ENCODE results near the gene TADA3.
A peak's percentile ranks its signal among the peaks of the same experiment; 100 is the strongest.

The TADA3 gene

GRCh38 chr3:9812870-9813483 is 20.7 kb upstream of the TADA3 start:
- intact Hi-C loops (cut with DNase I) = no loop called here
- DNase-seq = no peak

GRCh38 chr3:9810846-9811245 is 18.6 kb upstream of the TADA3 start:
- DNase-seq = no peak
- intact Hi-C loops (cut with DNase I) = no loop called here

DNA sequence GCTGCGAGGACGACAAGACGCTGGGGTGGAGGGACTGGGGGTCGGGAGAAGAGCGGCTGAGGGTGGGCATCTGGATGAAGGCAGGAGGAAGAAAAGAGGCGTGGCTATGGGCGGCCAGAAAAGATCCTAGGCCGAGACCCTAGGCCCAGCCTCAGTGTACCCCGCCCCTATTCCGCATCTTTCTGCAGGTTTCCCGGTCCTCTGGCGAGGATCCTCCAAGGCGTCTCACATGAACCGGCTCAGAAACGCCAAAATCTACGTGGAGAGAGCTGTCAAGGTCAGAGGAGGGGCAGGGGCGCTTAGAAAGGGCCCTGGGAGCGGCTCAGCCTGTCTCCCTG is 18.1 kb upstream of the TADA3 start:
- peak in 14 of 42 donors; percentile 10 to 46 (median 26) for DNase-seq
- intact Hi-C loops (cut with DNase I) = no loop called here

DNA sequence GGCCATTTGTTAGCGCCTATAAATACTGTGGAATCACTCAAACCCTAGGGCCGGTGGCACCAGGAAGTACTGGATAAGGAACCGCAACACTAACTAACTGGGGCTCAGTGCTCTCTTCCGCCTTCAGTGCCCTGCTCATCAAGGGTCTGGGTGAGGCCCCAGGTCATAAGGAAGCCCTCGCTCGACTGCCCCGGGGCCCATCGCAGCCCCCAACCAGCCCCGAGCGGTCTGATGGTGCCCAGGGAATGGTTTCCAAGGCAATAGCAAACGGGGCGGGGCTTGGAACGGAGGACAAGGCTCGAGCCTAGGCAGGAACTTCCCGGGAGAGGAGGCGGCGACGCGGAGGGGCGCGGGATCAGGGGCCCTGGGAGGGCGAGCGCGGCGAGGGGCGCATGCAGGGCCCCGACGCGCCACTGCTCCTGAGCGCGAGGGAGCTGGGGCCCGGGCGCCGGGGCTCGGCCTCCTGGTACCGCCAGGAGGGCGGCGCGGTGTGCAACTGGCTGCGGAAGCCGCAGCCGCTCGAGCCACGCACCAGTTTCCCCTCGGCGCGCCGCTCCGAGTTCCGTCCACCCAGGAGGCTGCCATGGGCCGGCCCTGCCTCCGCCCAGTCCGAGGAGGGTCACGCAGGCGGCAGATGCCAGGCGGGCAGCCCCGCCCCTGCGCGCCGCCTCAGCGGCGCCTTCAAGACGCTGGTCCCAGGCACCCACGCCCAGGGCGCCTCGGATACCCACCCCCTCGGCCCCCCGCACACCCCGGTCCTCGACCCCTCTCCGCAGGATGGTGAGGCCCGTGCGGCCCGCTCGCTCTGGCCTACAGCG is 17.6 kb upstream of the TADA3 start, which contains the start of gene TTLL3:
TTLL3 (plus strand) TSS at position 648 of the 818 bp plus-strand sequence. CDS start 400 bp downstream, outside the sequence.
- DNase-seq = peak; percentile 57 to 90 (median 78)
- intact Hi-C loops (cut with DNase I) = no loop called here

GRCh38 chr3:9809239-9809614 is 17.0 kb upstream of the TADA3 start:
- DNase-seq = no peak
- intact Hi-C loops (cut with DNase I) = no loop called here

DNA sequence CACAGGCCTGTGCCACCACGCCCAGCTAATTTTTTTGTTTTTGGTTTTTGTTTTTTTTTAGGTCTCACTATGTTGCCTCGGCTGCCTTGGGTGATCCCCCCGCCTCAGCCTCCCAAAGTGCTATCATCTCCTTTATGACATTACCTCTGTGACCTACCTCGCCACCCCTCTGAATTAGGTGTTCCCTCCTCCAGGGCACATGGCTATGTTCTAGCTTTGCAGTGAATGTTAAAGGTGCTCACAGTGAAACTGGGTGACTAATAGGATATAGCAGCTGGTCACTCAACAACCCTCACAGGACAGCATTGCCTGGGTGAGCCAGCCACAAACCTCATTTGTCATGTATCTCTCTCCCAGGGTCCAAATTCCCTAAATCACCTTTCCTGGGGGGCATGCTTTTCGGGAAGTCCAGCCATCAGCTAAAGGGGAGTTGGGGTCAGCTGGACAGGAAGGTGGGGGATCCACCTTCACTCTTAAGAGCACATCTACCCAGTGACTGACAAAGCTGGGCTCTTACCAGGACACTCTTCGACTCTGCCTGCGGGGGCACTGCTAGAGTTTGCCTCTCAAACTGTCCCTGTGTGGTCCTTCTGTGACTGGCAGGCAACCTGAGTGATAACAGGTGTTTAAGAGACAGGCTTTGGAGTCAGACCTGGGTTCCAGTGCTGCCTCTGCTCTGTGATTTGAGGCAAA is 16.2 kb upstream of the TADA3 start:
- DNase-seq = no peak
- intact Hi-C loops (cut with DNase I) = no loop called here

DNA sequence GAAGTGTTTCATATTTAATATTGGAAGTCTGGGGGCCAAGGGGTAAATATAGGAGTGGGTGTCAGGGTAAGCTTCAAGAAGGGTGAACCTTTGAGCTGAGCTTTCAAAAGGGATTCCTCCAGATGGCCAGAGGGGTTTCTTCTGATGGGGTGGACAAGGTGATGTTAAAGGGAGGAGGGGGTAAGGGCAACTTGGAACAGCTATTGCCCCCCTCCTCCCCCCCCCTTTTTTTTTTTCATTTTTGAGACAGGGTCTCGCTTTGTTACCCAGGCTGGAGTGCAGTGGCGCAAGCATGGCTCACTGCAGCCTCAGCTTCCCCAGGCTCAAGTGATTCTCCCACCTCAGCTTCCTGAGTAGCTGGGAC is 15.7 kb upstream of the TADA3 start:
- DNase-seq = no peak
- intact Hi-C loops (cut with DNase I) = no loop called here

GRCh38 chr3:9806688-9807589 is 14.7 kb upstream of the TADA3 start:
- intact Hi-C loops (cut with DNase I) = no loop called here
- no peak for DNase-seq

GRCh38 chr3:9806137-9806536 is 13.9 kb upstream of the TADA3 start:
- intact Hi-C loops (cut with DNase I) = no loop called here

GRCh38 chr3:9804996-9805395 is 12.7 kb upstream of the TADA3 start:
- intact Hi-C loops (cut with DNase I) = no loop called here
- DNase-seq = no peak

More at GRCh38 chr3:9806137-9806536, 13.9 kb upstream of the TADA3 start:
- DNase-seq = no peak

GRCh38 chr3:9803494-9803893 is 11.2 kb upstream of the TADA3 start:
- intact Hi-C loops (cut with DNase I) = no loop called here
- no peak for DNase-seq

DNA sequence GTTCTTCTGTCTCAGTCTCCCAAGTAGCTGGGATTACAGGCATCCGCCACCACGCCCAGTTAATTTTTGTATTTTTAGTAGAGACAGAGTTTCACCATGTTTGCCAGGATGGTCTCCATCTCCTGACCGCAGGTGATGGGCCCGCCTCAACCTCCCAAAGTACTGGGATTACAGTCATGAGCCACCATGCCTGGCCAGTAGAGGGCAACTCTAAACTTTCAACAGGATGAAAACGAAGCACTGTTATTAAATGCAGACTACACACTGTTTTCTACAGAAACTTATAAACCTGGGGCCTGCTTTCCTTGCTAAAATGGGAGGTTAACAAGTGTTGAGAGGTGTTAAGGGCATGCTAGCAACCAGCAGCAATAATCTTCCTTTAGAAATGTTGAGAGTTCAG is 8.3 kb upstream of the TADA3 start:
- no peak for DNase-seq
- intact Hi-C loops (cut with DNase I) = no loop called here

DNA sequence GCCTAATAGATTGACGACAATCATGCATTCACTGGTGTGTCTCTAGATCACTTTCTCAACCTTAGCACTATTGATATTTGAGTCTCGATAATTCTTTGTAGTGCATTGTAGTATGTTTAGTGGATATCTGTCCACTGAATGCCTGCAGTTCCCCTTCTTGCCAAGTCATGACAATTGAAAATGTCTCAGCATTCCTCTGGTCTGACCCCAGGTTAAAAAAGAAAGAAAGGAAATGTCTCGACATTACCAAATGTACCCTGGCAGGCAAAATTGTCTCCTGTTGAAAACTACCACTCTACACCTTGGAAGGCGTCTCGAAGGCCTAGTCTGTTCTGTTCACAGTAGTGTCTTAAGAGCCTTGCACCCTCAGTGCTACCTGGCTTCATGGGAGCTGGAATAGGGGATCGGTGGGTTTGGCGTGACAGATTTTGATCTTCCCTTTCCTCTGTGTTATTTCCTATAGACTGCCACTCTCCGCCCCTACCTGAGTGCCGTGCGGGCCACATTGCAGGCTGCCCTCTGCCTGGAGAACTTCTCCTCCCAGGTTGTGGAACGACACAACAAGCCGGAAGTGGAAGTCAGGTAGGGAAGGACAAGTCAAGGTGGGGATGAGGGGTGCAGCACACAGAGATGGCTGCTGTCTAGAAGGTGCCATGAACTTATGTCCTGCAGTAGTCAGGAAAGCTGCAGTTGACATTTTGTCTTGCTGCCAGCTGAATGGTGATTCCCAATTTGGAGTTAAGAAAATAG is 5.1 kb upstream of the TADA3 start:
- no peak for DNase-seq
- intact Hi-C loops (cut with DNase I) = no loop called here

GRCh38 chr3:9795207-9795606 is 2.9 kb upstream of the TADA3 start:
- no peak for DNase-seq
- intact Hi-C loops (cut with DNase I) = no loop called here

- intact Hi-C loops (cut with DNase I) = loop anchor here (5.0 kb wide), 3 partner anchors 47 to 62 kb away; partner anchors contain the start of genes BRPF1, OGG1 and RPUSD3
These were observed 2.1 kb upstream of the TADA3 start for GRCh38 chr3:9794400-9794799.

GRCh38 chr3:9793161-9793781 is 998 bp upstream of the TADA3 start:
- DNase-seq = peak in 2 of 42 donors; percentile 12 to 41
- intact Hi-C loops (cut with DNase I) = loop anchor here (5.0 kb wide), 3 partner anchors 46 to 61 kb away; partner anchors contain the start of genes BRPF1, OGG1 and RPUSD3

More at GRCh38 chr3:9794400-9794799, 2.1 kb upstream of the TADA3 start:
- DNase-seq = no peak

GRCh38 chr3:9791790-9792404 is 376 bp downstream of the TADA3 start:
- intact Hi-C loops (cut with DNase I) = loop anchor here (5.0 kb wide), 3 partner anchors 45 to 60 kb away; partner anchors contain the start of genes BRPF1, OGG1 and RPUSD3
- DNase-seq = no peak
